H9 (cell line): ENCODE data around the gene IL6ST. TPM values are rescaled to one million over a fixed set of nuclear protein-coding genes. Genes with fewer than 3 reads are reported as not detected.

ENCODE experiments used
- DNase-seq: peaks from one replicate; pipeline ENCODE4 v3.0.0-alpha.2; 2017
- H2AFZ ChIP-seq: one replicate; pipeline ENCODE4 v1.6.1; 2013; ENCODE audit warnings: mild to moderate bottlenecking, low read length, control low read depth, moderate library complexity
- H2AK5ac ChIP-seq: 2 replicates; pipeline ENCODE4 v1.6.1; 2013; ENCODE audit warnings: low read length, control low read depth, mixed read lengths; ENCODE audit not compliant: insufficient read length
- H2BK120ac ChIP-seq: one replicate; pipeline ENCODE4 v1.6.1; 2013; ENCODE audit warnings: low read depth, mild to moderate bottlenecking, low read length, control low read depth, inconsistent platforms; ENCODE audit not compliant: poor library complexity, severe bottlenecking
- H2BK12ac ChIP-seq: 2 replicates; pipeline ENCODE4 v1.6.1; 2013; ENCODE audit warnings: low read length, control low read depth, mixed read lengths, low read depth; ENCODE audit not compliant: insufficient read length
- H2BK15ac ChIP-seq: 2 replicates; pipeline ENCODE4 v1.6.1; 2013; ENCODE audit warnings: low read depth, low read length, control low read depth
- H2BK20ac ChIP-seq: one replicate; pipeline ENCODE4 v1.6.1; 2013; ENCODE audit warnings: low read depth, mild to moderate bottlenecking, low read length, control low read depth, inconsistent platforms; ENCODE audit not compliant: poor library complexity, severe bottlenecking
- H2BK5ac ChIP-seq: 2 replicates; pipeline ENCODE4 v1.6.1; 2013; ENCODE audit warnings: low read length, control low read depth, mixed read lengths; ENCODE audit not compliant: insufficient read length
- H3K14ac ChIP-seq: 2 replicates; pipeline ENCODE4 v1.6.1; 2013; ENCODE audit warnings: low read length, control low read depth; ENCODE audit not compliant: insufficient read depth
- H3K18ac ChIP-seq: 2 replicates; pipeline ENCODE4 v1.6.1; 2013; ENCODE audit warnings: low read depth, mild to moderate bottlenecking, mixed read lengths, low read length, control low read depth; ENCODE audit not compliant: insufficient read length
- H3K23ac ChIP-seq: 2 replicates; pipeline ENCODE4 v1.6.1; 2013; ENCODE audit warnings: low read length, control low read depth, mixed read lengths, low read depth; ENCODE audit not compliant: insufficient read length
- H3K23me2 ChIP-seq: 2 replicates; pipeline ENCODE4 v1.6.1; 2013; ENCODE audit warnings: low read depth, mild to moderate bottlenecking, mixed read lengths, low read length, control low read depth; ENCODE audit not compliant: insufficient read length, poor library complexity, severe bottlenecking
- H3K27ac ChIP-seq: 2 replicates; pipeline ENCODE4 v1.5.1; 2013; ENCODE audit warnings: low read length, control low read depth, mixed read lengths, low read depth; ENCODE audit not compliant: insufficient read length
- H3K27me3 ChIP-seq: 2 replicates; pipeline ENCODE4 v1.6.1; 2013; ENCODE audit warnings: low read length, control low read depth, inconsistent platforms; ENCODE audit not compliant: insufficient read depth
- H3K4ac ChIP-seq: 2 replicates; pipeline ENCODE4 v1.6.1; 2013; ENCODE audit warnings: low read depth, mild to moderate bottlenecking, control low read depth, inconsistent platforms, low read length, moderate library complexity
- H3K4me1 ChIP-seq: 2 replicates; pipeline ENCODE4 v1.6.1; 2013; ENCODE audit warnings: low read length, control low read depth, inconsistent platforms; ENCODE audit not compliant: insufficient read depth
- H3K4me2 ChIP-seq: 2 replicates; pipeline ENCODE4 v1.6.1; 2013; ENCODE audit warnings: low read length, control low read depth, mixed read lengths; ENCODE audit not compliant: insufficient read length, insufficient read depth
- H3K56ac ChIP-seq: 2 replicates; pipeline ENCODE4 v1.6.1; 2013; ENCODE audit warnings: low read depth, mild to moderate bottlenecking, mixed read lengths, low read length, control low read depth; ENCODE audit not compliant: insufficient read length
- H3K79me1 ChIP-seq: 2 replicates; pipeline ENCODE4 v1.6.1; 2013; ENCODE audit warnings: low read depth, mild to moderate bottlenecking, moderate library complexity, low read length, control low read depth, inconsistent platforms; ENCODE audit not compliant: insufficient read depth, poor library complexity, severe bottlenecking
- H3K79me2 ChIP-seq: 2 replicates; pipeline ENCODE4 v1.6.1; 2013; ENCODE audit warnings: low read length, control low read depth, inconsistent platforms; ENCODE audit not compliant: insufficient read depth
- H3K9ac ChIP-seq: 2 replicates; pipeline ENCODE4 v1.6.1; 2013; ENCODE audit warnings: low read length, control low read depth, mixed read lengths; ENCODE audit not compliant: insufficient read length; ENCODE audit errors: extremely low read depth
- H3K9me3 ChIP-seq: one replicate; pipeline ENCODE4 v1.6.1; 2013; ENCODE audit warnings: low read depth, low read length, inconsistent platforms; ENCODE audit not compliant: control insufficient read depth
- H3T11ph ChIP-seq: one replicate; pipeline ENCODE4 v1.6.1; 2013; ENCODE audit warnings: mild to moderate bottlenecking, low read length, control low read depth, inconsistent platforms
- H4K20me1 ChIP-seq: one replicate; pipeline ENCODE4 v1.6.1; 2013; ENCODE audit not compliant: control insufficient read depth, insufficient read length, insufficient read depth
- H4K5ac ChIP-seq: 2 replicates; pipeline ENCODE4 v1.6.1; 2013; ENCODE audit warnings: low read depth, mild to moderate bottlenecking, mixed read lengths, low read length, control low read depth; ENCODE audit not compliant: insufficient read length
- H4K8ac ChIP-seq: replicated peaks from 2 replicates; pipeline ENCODE4 v1.6.1; 2013; ENCODE audit warnings: low read length, control low read depth, mixed read lengths, low read depth; ENCODE audit not compliant: insufficient read length
- H4K91ac ChIP-seq: 2 replicates; pipeline ENCODE4 v1.6.1; 2013; ENCODE audit warnings: low read depth, mild to moderate bottlenecking, moderate library complexity, mixed read lengths, low read length, control low read depth; ENCODE audit not compliant: insufficient read length
- H3K27ac Mint-ChIP-seq, 3 experiments: 2 replicates in 2 of 3; 3 replicates in 1 of 3; pipeline ENCODE4 v1.8.0; 2020 to 2021; ENCODE audit warnings: mixed read lengths in 3 of 3, mild to moderate bottlenecking in 1 of 3, moderate library complexity in 1 of 3
- H3K27me3 Mint-ChIP-seq: 2 replicates; pipeline ENCODE4 v1.8.0; 2021; ENCODE audit warnings: low read depth, mild to moderate bottlenecking, moderate library complexity, mixed read lengths
- H3K36me3 Mint-ChIP-seq, 3 experiments: 2 replicates in 2 of 3; 3 replicates in 1 of 3; pipeline ENCODE4 v1.8.0; 2020 to 2021; ENCODE audit warnings: low read depth in 3 of 3, mixed read lengths in 3 of 3; ENCODE audit not compliant: insufficient read depth in 1 of 3
- H3K4me1 Mint-ChIP-seq, 2 experiments: 2 replicates each; pipeline ENCODE4 v1.8.0; 2020; ENCODE audit warnings: mixed read lengths in 2 of 2
- H3K4me3 Mint-ChIP-seq, 2 experiments: 2 replicates in 1 of 2; 3 replicates in 1 of 2; pipeline ENCODE4 v1.8.0; 2020 to 2021; ENCODE audit warnings: mild to moderate bottlenecking in 2 of 2, mixed read lengths in 2 of 2, moderate library complexity in 1 of 2
- H3K9me3 Mint-ChIP-seq, 2 experiments: 2 replicates in 1 of 2; 3 replicates in 1 of 2; pipeline ENCODE4 v1.8.0; 2020; ENCODE audit warnings: mild to moderate bottlenecking in 2 of 2, mixed read lengths in 2 of 2, moderate library complexity in 1 of 2
- CTCF ChIP-seq: fragments of 200-600 bp; sonication (generic); conservative IDR thresholded peaks from 3 replicates; pipeline ENCODE4 v1.8.0; 2021; ENCODE audit warnings: antibody characterized with exemption, mild to moderate bottlenecking
- WGBS: extraction: QIAGEN DNeasy Blood & Tissue Kit; methylation state at CpG from one replicate; pipeline ENCODE4 v1.1.7; 2013; ENCODE audit warnings: missing lambda C conversion rate, low lambda C conversion rate, mixed read lengths; ENCODE audit not compliant: insufficient read length; ENCODE audit errors: extremely low coverage; 5-methylcytosine and 5-hydroxymethylcytosine counted together
- total RNA-seq: library from RNA; stranded (reverse); gene quantifications from 2 replicates; pipeline ENCODE4 v1.2.1, GENCODE V29; 2021

Gene IL6ST
- total RNA-seq, 1 experiment from 2014 or later = 11.1 TPM

GRCh38 chr5:55911784-55912653 lies 82.7 kb downstream of the IL6ST start:
- Histone ChIP-seq H2BK15ac (no peak overlapping the region), H3K56ac (no peak overlapping the region), H2BK20ac (no peak overlapping the region), H3K27ac (no peak overlapping the region), H3K4me2 (no peak overlapping the region), H2AFZ (no peak overlapping the region), H3K4me1 (no peaks in the 10 kb centered on the region), H4K5ac (no peak overlapping the region), H2BK120ac (no peak overlapping the region), H3K79me2 (no peaks in the 10 kb centered on the region), H4K8ac (no peak overlapping the region), H3K27me3 (no peaks in the 10 kb centered on the region), H3K4ac (no peak overlapping the region), H2BK5ac (no peak overlapping the region), H3T11ph (no peak overlapping the region), H3K9me3 (no peaks in the 10 kb centered on the region), H4K20me1 (no peaks in the 10 kb centered on the region), H2BK12ac (no peak overlapping the region), H3K9ac (no peak overlapping the region), H3K18ac (no peak overlapping the region), H3K79me1 (no peaks in the 10 kb centered on the region), H3K14ac (no peak overlapping the region), H4K91ac (no peak overlapping the region), H3K23me2 (no peaks in the 10 kb centered on the region), H2AK5ac (no peak overlapping the region), H3K23ac (no peak overlapping the region)
- Mint-ChIP-seq H3K27me3 (no peaks in the 10 kb centered on the region), H3K27ac (no peak overlapping the region), H3K36me3 (no peaks in the 10 kb centered on the region), H3K9me3 (no peaks in the 10 kb centered on the region), H3K4me3 (no peak overlapping the region), H3K4me1 (no peaks in the 10 kb centered on the region)
- no peak for TF ChIP-seq CTCF
- no peak for DNase-seq
- no CpG with 5 or more reads among the region's 2 CpGs for WGBS
